HG03103 (cell line): ENCODE results near the gene BRINP3.
"Not testable (repeated sequence)": the region's sequence is repeated elsewhere in the genome, so short reads cannot be mapped to it uniquely, and the experiment has no call there.

ENCODE experiments used
- ATAC-seq: cut with Tn5 transposase; IDR thresholded peaks from one replicate; pipeline ENCODE4 v1.9.1; 2021; ENCODE audit warnings: low read depth; ENCODE audit not compliant: unreplicated experiment

Gene BRINP3

GRCh38 chr1:190126728-190127127 is 350.9 kb downstream of the BRINP3 start:
- ATAC-seq: no peak

GRCh38 chr1:190124068-190124467 is 353.6 kb downstream of the BRINP3 start:
- ATAC-seq: no peak

- not testable (repeated sequence) for ATAC-seq
Measured at GRCh38 chr1:190120564-190120963, 357.1 kb downstream of the BRINP3 start.

GRCh38 chr1:190119683-190120082 is 358.0 kb downstream of the BRINP3 start:
- no peak for ATAC-seq

- ATAC-seq: no peak
Measured at GRCh38 chr1:190116921-190117320, 360.7 kb downstream of the BRINP3 start.

GRCh38 chr1:190104961-190105360 is 372.7 kb downstream of the BRINP3 start:
- no peak for ATAC-seq

GRCh38 chr1:190102757-190103326 is 374.8 kb downstream of the BRINP3 start:
- no peak for ATAC-seq

- ATAC-seq: no peak
Measured at GRCh38 chr1:190101756-190102155, 375.9 kb downstream of the BRINP3 start.

- ATAC-seq: no peak
Measured at GRCh38 chr1:190098756-190099155, 378.9 kb downstream of the BRINP3 start.

GRCh38 chr1:190098107-190098506 is 379.6 kb downstream of the BRINP3 start:
- ATAC-seq: no peak

- no peak for ATAC-seq
Measured at GRCh38 chr1:190095596-190095995, 382.1 kb downstream of the BRINP3 start.

- no peak for ATAC-seq
Measured at GRCh38 chr1:190084552-190084951, 393.1 kb downstream of the BRINP3 start.

- ATAC-seq: no peak
Measured at GRCh38 chr1:190068304-190068703, 409.4 kb downstream of the BRINP3 start.

GRCh38 chr1:190067592-190067991 is 410.1 kb downstream of the BRINP3 start:
- no peak for ATAC-seq

- no peak for ATAC-seq
Measured at GRCh38 chr1:190066011-190066410, 411.7 kb downstream of the BRINP3 start.

- ATAC-seq: no peak
Measured at GRCh38 chr1:190049314-190049713, 428.4 kb downstream of the BRINP3 start.
